Activated CD8-positive, alpha-beta memory T cell treated with anti-CD3 and anti-CD28 coated beads, Interleukin-2, amount 10 ng/mL, durations not matched to agents 7 days and 5 days (primary cell): ENCODE results near the gene RAB36. TPM values are rescaled to one million over a fixed set of nuclear protein-coding genes. Genes with fewer than 3 reads are reported as not detected.

ENCODE experiments used
- ATAC-seq: fragments of 150-1000 bp; cut with Tn5 transposase; one replicate; pipeline ENCODE4 v1.10.0; 2021; ENCODE audit warnings: moderate library complexity
- CTCF ChIA-PET: fragments of 350-600 bp; sonication (Branson Sonifier 250); formaldehyde crosslinking; loops from one replicate; lab custom pipeline; 2021; ENCODE audit warnings: antibody characterized with exemption; lab: Charles Lee
- DNase-seq: peaks from one replicate; pipeline ENCODE4 v3.0.0-alpha.2; 2020
- H3K27ac Mint-ChIP-seq: one replicate; pipeline ENCODE4 v1.8.0; 2021; ENCODE audit warnings: mild to moderate bottlenecking, mixed read lengths
- H3K27me3 Mint-ChIP-seq: one replicate; pipeline ENCODE4 v1.8.0; 2021; ENCODE audit warnings: mixed read lengths
- H3K36me3 Mint-ChIP-seq: one replicate; pipeline ENCODE4 v1.8.0; 2021; ENCODE audit warnings: mild to moderate bottlenecking, mixed read lengths
- H3K4me1 Mint-ChIP-seq: one replicate; pipeline ENCODE4 v1.8.0; 2021; ENCODE audit warnings: mixed read lengths
- H3K4me3 Mint-ChIP-seq: one replicate; pipeline ENCODE4 v1.8.0; 2021; ENCODE audit warnings: mild to moderate bottlenecking, moderate library complexity, mixed read lengths
- H3K9me3 Mint-ChIP-seq: one replicate; pipeline ENCODE4 v1.8.0; 2022; ENCODE audit warnings: low read depth, mixed read lengths
- total RNA-seq, 2 experiments: library from RNA; stranded (reverse); gene quantifications; one replicate each; pipeline ENCODE4 v1.2.3, GENCODE V29; 2021

Gene RAB36
- total RNA-seq, 2 experiments from 2014 or later, result 0.26 to 0.37 TPM

GRCh38 chr22:23197836-23198235 lies 52.6 kb downstream of the RAB36 start:
- H3K4me3 Mint-ChIP-seq, result no peak overlapping the region
- ATAC-seq (no peak), DNase-seq (no peak)
- no peaks in the 10 kb centered on the region for H3K9me3 Mint-ChIP-seq
- H3K27me3 Mint-ChIP-seq, result no peaks in the 10 kb centered on the region
- no peaks in the 10 kb centered on the region for H3K4me1 Mint-ChIP-seq
- CTCF ChIA-PET, result interaction anchor here (1.1 kb wide), 1 partner anchor 14 kb away, joined by 3 read pairs; no protein-coding TSS in a partner anchor
- no peaks in the 10 kb centered on the region for H3K36me3 Mint-ChIP-seq
- H3K27ac Mint-ChIP-seq, result no peak overlapping the region

- CTCF ChIA-PET, result no interaction called here
- no peaks in the 10 kb centered on the region for H3K9me3 Mint-ChIP-seq
- H3K4me3 Mint-ChIP-seq, result no peak overlapping the region
- no peaks in the 10 kb centered on the region for H3K27me3 Mint-ChIP-seq
- DNase-seq (no peak), ATAC-seq (no peak)
- no peaks in the 10 kb centered on the region for H3K4me1 Mint-ChIP-seq
- H3K36me3 Mint-ChIP-seq, result no peaks in the 10 kb centered on the region
- H3K27ac Mint-ChIP-seq, result no peak overlapping the region
Observed at GRCh38 chr22:23199159-23199558, 53.9 kb downstream of the RAB36 start.

GRCh38 chr22:23200898-23201297 lies 55.6 kb downstream of the RAB36 start:
- Mint-ChIP-seq H3K36me3 (no peaks in the 10 kb centered on the region), H3K27ac (no peak overlapping the region), H3K9me3 (no peaks in the 10 kb centered on the region), H3K4me1 (no peaks in the 10 kb centered on the region), H3K4me3 (no peak overlapping the region), H3K27me3 (no peaks in the 10 kb centered on the region)
- no peak for DNase-seq
- no peak for ATAC-seq
- CTCF ChIA-PET, result interaction anchor here (1.2 kb wide), 1 partner anchor 81 kb away, joined by 3 read pairs; no protein-coding TSS in a partner anchor

GRCh38 chr22:23202812-23203451 lies 57.7 kb downstream of the RAB36 start:
- Mint-ChIP-seq H3K4me1 (no peaks in the 10 kb centered on the region), H3K36me3 (peaks cover 2% of the 10 kb centered on the region), H3K4me3 (no peak overlapping the region), H3K9me3 (no peaks in the 10 kb centered on the region), H3K27me3 (no peaks in the 10 kb centered on the region), H3K27ac (no peak overlapping the region)
- DNase-seq (no peak), ATAC-seq (no peak)
- CTCF ChIA-PET, result no interaction called here

GRCh38 chr22:23203452-23204124 lies 58.3 kb downstream of the RAB36 start:
- DNase-seq, result no peak
- Mint-ChIP-seq H3K9me3 (no peaks in the 10 kb centered on the region), H3K36me3 (peaks cover 2% of the 10 kb centered on the region), H3K4me1 (no peaks in the 10 kb centered on the region), H3K27me3 (no peaks in the 10 kb centered on the region), H3K4me3 (no peak overlapping the region), H3K27ac (no peak overlapping the region)
- CTCF ChIA-PET, result no interaction called here
- ATAC-seq, result no peak

- H3K4me1 Mint-ChIP-seq, result no peaks in the 10 kb centered on the region
- CTCF ChIA-PET, result no interaction called here
- H3K27me3 Mint-ChIP-seq, result no peaks in the 10 kb centered on the region
- no peak overlapping the region for H3K4me3 Mint-ChIP-seq
- H3K27ac Mint-ChIP-seq, result no peak overlapping the region
- DNase-seq (no peak), ATAC-seq (no peak)
- peaks cover 2% of the 10 kb centered on the region for H3K36me3 Mint-ChIP-seq
- no peaks in the 10 kb centered on the region for H3K9me3 Mint-ChIP-seq
Observed at GRCh38 chr22:23204125-23204488, 58.8 kb downstream of the RAB36 start.

- Mint-ChIP-seq H3K36me3 (peaks cover 2% of the 10 kb centered on the region), H3K9me3 (no peaks in the 10 kb centered on the region), H3K4me3 (no peak overlapping the region), H3K27me3 (no peaks in the 10 kb centered on the region), H3K27ac (no peak overlapping the region), H3K4me1 (no peaks in the 10 kb centered on the region)
- ATAC-seq (no peak), DNase-seq (no peak)
- CTCF ChIA-PET, result no interaction called here
Observed at GRCh38 chr22:23204541-23205157, 59.4 kb downstream of the RAB36 start.

- H3K36me3 Mint-ChIP-seq, result peaks cover 2% of the 10 kb centered on the region
- no peaks in the 10 kb centered on the region for H3K4me1 Mint-ChIP-seq
- no peak for ATAC-seq
- no peak overlapping the region for H3K27ac Mint-ChIP-seq
- no peaks in the 10 kb centered on the region for H3K27me3 Mint-ChIP-seq
- H3K9me3 Mint-ChIP-seq, result no peaks in the 10 kb centered on the region
- no peak for DNase-seq
- H3K4me3 Mint-ChIP-seq, result no peak overlapping the region
- CTCF ChIA-PET, result interaction anchor here (0.7 to 1.4 kb wide), 2 partner anchors 76 to 1216 kb away, joined by 4 to 5 read pairs; no protein-coding TSS in a partner anchor
Observed at GRCh38 chr22:23205339-23206049, 60.2 kb downstream of the RAB36 start.

- H3K4me1 Mint-ChIP-seq, result no peaks in the 10 kb centered on the region
- no peaks in the 10 kb centered on the region for H3K9me3 Mint-ChIP-seq
- ATAC-seq (no peak), DNase-seq (no peak)
- H3K36me3 Mint-ChIP-seq, result peaks cover 2% of the 10 kb centered on the region
- H3K27me3 Mint-ChIP-seq, result no peaks in the 10 kb centered on the region
- H3K27ac Mint-ChIP-seq, result no peak overlapping the region
- CTCF ChIA-PET, result no interaction called here
- no peak overlapping the region for H3K4me3 Mint-ChIP-seq
Observed at GRCh38 chr22:23206915-23207314, 61.6 kb downstream of the RAB36 start.

GRCh38 chr22:23207729-23208393 lies 62.6 kb downstream of the RAB36 start:
- Mint-ChIP-seq H3K4me3 (no peak overlapping the region), H3K27me3 (no peaks in the 10 kb centered on the region), H3K36me3 (peaks cover 2% of the 10 kb centered on the region), H3K27ac (no peak overlapping the region), H3K4me1 (no peaks in the 10 kb centered on the region), H3K9me3 (no peaks in the 10 kb centered on the region)
- ATAC-seq, result no peak
- no peak for DNase-seq
- CTCF ChIA-PET, result no interaction called here

- Mint-ChIP-seq H3K9me3 (no peaks in the 10 kb centered on the region), H3K27ac (no peak overlapping the region), H3K36me3 (peaks cover 2% of the 10 kb centered on the region), H3K4me3 (no peak overlapping the region), H3K4me1 (peaks cover 9% of the 10 kb centered on the region), H3K27me3 (no peaks in the 10 kb centered on the region)
- CTCF ChIA-PET, result no interaction called here
- no peak for ATAC-seq
- no peak for DNase-seq
Observed at GRCh38 chr22:23210428-23211170, 65.3 kb downstream of the RAB36 start.

GRCh38 chr22:23211622-23212021 lies 66.3 kb downstream of the RAB36 start:
- Mint-ChIP-seq H3K4me1 (peaks cover 19% of the 10 kb centered on the region), H3K4me3 (no peak overlapping the region), H3K36me3 (peaks cover under 1% of the 10 kb centered on the region), H3K27me3 (no peaks in the 10 kb centered on the region), H3K9me3 (no peaks in the 10 kb centered on the region), H3K27ac (no peak overlapping the region)
- CTCF ChIA-PET, result no interaction called here
- no peak for DNase-seq
- ATAC-seq, result no peak
